ENCODE measurements around the gene NRG3.

NRG3 gene

GRCh38 chr10:82394122-82394521 is 519.1 kb downstream of the NRG3 start:
- Histone ChIP-seq H3K4me3 (ENCODE audit: low read length) (no peak overlapping the region), H3K9me3 (ENCODE audit: control insufficient read depth, low read length) (no peaks in the 10 kb centered on the region), H3K36me3 (ENCODE audit: control insufficient read depth, insufficient read depth, low read length, severe bottlenecking) (no peaks in the 10 kb centered on the region), H3K27me3 (replicated peaks; ENCODE audit: control insufficient read depth, insufficient read depth, low read length) (no peaks in the 10 kb centered on the region), H3K9ac (ENCODE audit: low read length) (no peak overlapping the region), H3K4me1 (ENCODE audit: control insufficient read depth, insufficient read depth, low read length) (no peaks in the 10 kb centered on the region)
- DNase-seq (ENCODE audit: low read depth), result no peak

GRCh38 chr10:82394987-82395386 is 520.0 kb downstream of the NRG3 start:
- Histone ChIP-seq H3K9me3 (ENCODE audit: control insufficient read depth, low read length) (no peaks in the 10 kb centered on the region), H3K36me3 (ENCODE audit: control insufficient read depth, insufficient read depth, low read length, severe bottlenecking) (no peaks in the 10 kb centered on the region)
- DNase-seq (ENCODE audit: low read depth), result no peak

GRCh38 chr10:82396886-82397285 is 521.9 kb downstream of the NRG3 start:
- H3K36me3 ChIP-seq (ENCODE audit: control insufficient read depth, insufficient read depth, low read length, severe bottlenecking), result no peaks in the 10 kb centered on the region
- DNase-seq (ENCODE audit: low read depth), result no peak
- no peak overlapping the region for H3K4me3 ChIP-seq (ENCODE audit: low read length)
- H3K9ac ChIP-seq (ENCODE audit: low read length), result no peak overlapping the region
- no peaks in the 10 kb centered on the region for H3K9me3 ChIP-seq (ENCODE audit: control insufficient read depth, low read length)
- H3K27me3 ChIP-seq (replicated peaks; ENCODE audit: control insufficient read depth, insufficient read depth, low read length), result no peaks in the 10 kb centered on the region
- no peaks in the 10 kb centered on the region for H3K4me1 ChIP-seq (ENCODE audit: control insufficient read depth, insufficient read depth, low read length)

More at GRCh38 chr10:82394987-82395386, 520.0 kb downstream of the NRG3 start:
- Histone ChIP-seq H3K27me3 (replicated peaks; ENCODE audit: control insufficient read depth, insufficient read depth, low read length) (no peaks in the 10 kb centered on the region), H3K4me1 (ENCODE audit: control insufficient read depth, insufficient read depth, low read length) (no peaks in the 10 kb centered on the region), H3K4me3 (ENCODE audit: low read length) (no peak overlapping the region), H3K9ac (ENCODE audit: low read length) (no peak overlapping the region)

GRCh38 chr10:82397854-82398253 is 522.9 kb downstream of the NRG3 start:
- no peaks in the 10 kb centered on the region for H3K9me3 ChIP-seq (ENCODE audit: control insufficient read depth, low read length)
- no peak overlapping the region for H3K9ac ChIP-seq (ENCODE audit: low read length)
- H3K36me3 ChIP-seq (ENCODE audit: control insufficient read depth, insufficient read depth, low read length, severe bottlenecking), result no peaks in the 10 kb centered on the region
- no peaks in the 10 kb centered on the region for H3K4me1 ChIP-seq (ENCODE audit: control insufficient read depth, insufficient read depth, low read length)
- no peak for DNase-seq (ENCODE audit: low read depth)
- H3K27me3 ChIP-seq (replicated peaks; ENCODE audit: control insufficient read depth, insufficient read depth, low read length), result no peaks in the 10 kb centered on the region
- H3K4me3 ChIP-seq (ENCODE audit: low read length), result no peak overlapping the region

GRCh38 chr10:82399850-82400249 is 524.9 kb downstream of the NRG3 start:
- no peaks in the 10 kb centered on the region for H3K36me3 ChIP-seq (ENCODE audit: control insufficient read depth, insufficient read depth, low read length, severe bottlenecking)
- H3K4me1 ChIP-seq (ENCODE audit: control insufficient read depth, insufficient read depth, low read length), result no peaks in the 10 kb centered on the region
- no peaks in the 10 kb centered on the region for H3K27me3 ChIP-seq (replicated peaks; ENCODE audit: control insufficient read depth, insufficient read depth, low read length)
- H3K9me3 ChIP-seq (ENCODE audit: control insufficient read depth, low read length), result no peaks in the 10 kb centered on the region
- no peak for DNase-seq (ENCODE audit: low read depth)
- no peak overlapping the region for H3K4me3 ChIP-seq (ENCODE audit: low read length)
- H3K9ac ChIP-seq (ENCODE audit: low read length), result no peak overlapping the region

- no peak overlapping the region for H3K4me3 ChIP-seq (ENCODE audit: low read length)
- H3K4me1 ChIP-seq (ENCODE audit: control insufficient read depth, insufficient read depth, low read length), result no peaks in the 10 kb centered on the region
- DNase-seq (ENCODE audit: low read depth), result no peak
These were observed 525.8 kb downstream of the NRG3 start for GRCh38 chr10:82400841-82401240.

GRCh38 chr10:82402906-82403401 is 528.0 kb downstream of the NRG3 start:
- no peaks in the 10 kb centered on the region for H3K9me3 ChIP-seq (ENCODE audit: control insufficient read depth, low read length)
- no peak for DNase-seq (ENCODE audit: low read depth)
- H3K4me1 ChIP-seq (ENCODE audit: control insufficient read depth, insufficient read depth, low read length), result no peaks in the 10 kb centered on the region
- no peaks in the 10 kb centered on the region for H3K27me3 ChIP-seq (replicated peaks; ENCODE audit: control insufficient read depth, insufficient read depth, low read length)
- no peaks in the 10 kb centered on the region for H3K36me3 ChIP-seq (ENCODE audit: control insufficient read depth, insufficient read depth, low read length, severe bottlenecking)
- H3K4me3 ChIP-seq (ENCODE audit: low read length), result no peak overlapping the region
- no peak overlapping the region for H3K9ac ChIP-seq (ENCODE audit: low read length)

More at GRCh38 chr10:82400841-82401240, 525.8 kb downstream of the NRG3 start:
- no peak overlapping the region for H3K9ac ChIP-seq (ENCODE audit: low read length)
- no peaks in the 10 kb centered on the region for H3K9me3 ChIP-seq (ENCODE audit: control insufficient read depth, low read length)
- no peaks in the 10 kb centered on the region for H3K27me3 ChIP-seq (replicated peaks; ENCODE audit: control insufficient read depth, insufficient read depth, low read length)
- H3K36me3 ChIP-seq (ENCODE audit: control insufficient read depth, insufficient read depth, low read length, severe bottlenecking), result no peaks in the 10 kb centered on the region

GRCh38 chr10:82409671-82410070 is 534.7 kb downstream of the NRG3 start:
- no peaks in the 10 kb centered on the region for H3K27me3 ChIP-seq (replicated peaks; ENCODE audit: control insufficient read depth, insufficient read depth, low read length)
- DNase-seq (ENCODE audit: low read depth), result no peak
- H3K4me1 ChIP-seq (ENCODE audit: control insufficient read depth, insufficient read depth, low read length), result no peaks in the 10 kb centered on the region
- H3K36me3 ChIP-seq (ENCODE audit: control insufficient read depth, insufficient read depth, low read length, severe bottlenecking), result no peaks in the 10 kb centered on the region
- H3K4me3 ChIP-seq (ENCODE audit: low read length), result no peak overlapping the region
- no peak overlapping the region for H3K9ac ChIP-seq (ENCODE audit: low read length)
- H3K9me3 ChIP-seq (ENCODE audit: control insufficient read depth, low read length), result no peaks in the 10 kb centered on the region

GRCh38 chr10:82411416-82411815 is 536.4 kb downstream of the NRG3 start:
- DNase-seq (ENCODE audit: low read depth), result no peak
- Histone ChIP-seq H3K9ac (ENCODE audit: low read length) (no peak overlapping the region), H3K27me3 (replicated peaks; ENCODE audit: control insufficient read depth, insufficient read depth, low read length) (no peaks in the 10 kb centered on the region), H3K36me3 (ENCODE audit: control insufficient read depth, insufficient read depth, low read length, severe bottlenecking) (no peaks in the 10 kb centered on the region), H3K9me3 (ENCODE audit: control insufficient read depth, low read length) (no peaks in the 10 kb centered on the region), H3K4me1 (ENCODE audit: control insufficient read depth, insufficient read depth, low read length) (no peaks in the 10 kb centered on the region), H3K4me3 (ENCODE audit: low read length) (no peak overlapping the region)

- H3K4me3 ChIP-seq (ENCODE audit: low read length), result no peak overlapping the region
- no peaks in the 10 kb centered on the region for H3K27me3 ChIP-seq (replicated peaks; ENCODE audit: control insufficient read depth, insufficient read depth, low read length)
- no peak overlapping the region for H3K9ac ChIP-seq (ENCODE audit: low read length)
- H3K36me3 ChIP-seq (ENCODE audit: control insufficient read depth, insufficient read depth, low read length, severe bottlenecking), result no peaks in the 10 kb centered on the region
- no peaks in the 10 kb centered on the region for H3K9me3 ChIP-seq (ENCODE audit: control insufficient read depth, low read length)
- H3K4me1 ChIP-seq (ENCODE audit: control insufficient read depth, insufficient read depth, low read length), result no peaks in the 10 kb centered on the region
- no peak for DNase-seq (ENCODE audit: low read depth)
These were observed 545.0 kb downstream of the NRG3 start for GRCh38 chr10:82420001-82420400.

GRCh38 chr10:82429302-82429701 is 554.3 kb downstream of the NRG3 start:
- no peak for DNase-seq (ENCODE audit: low read depth)
- no peak overlapping the region for H3K9ac ChIP-seq (ENCODE audit: low read length)
- no peaks in the 10 kb centered on the region for H3K36me3 ChIP-seq (ENCODE audit: control insufficient read depth, insufficient read depth, low read length, severe bottlenecking)
- H3K9me3 ChIP-seq (ENCODE audit: control insufficient read depth, low read length), result peaks cover 40% of the 10 kb centered on the region
- no peaks in the 10 kb centered on the region for H3K27me3 ChIP-seq (replicated peaks; ENCODE audit: control insufficient read depth, insufficient read depth, low read length)
- no peaks in the 10 kb centered on the region for H3K4me1 ChIP-seq (ENCODE audit: control insufficient read depth, insufficient read depth, low read length)
- no peak overlapping the region for H3K4me3 ChIP-seq (ENCODE audit: low read length)

GRCh38 chr10:82438277-82438676 is 563.3 kb downstream of the NRG3 start:
- H3K4me1 ChIP-seq (ENCODE audit: control insufficient read depth, insufficient read depth, low read length), result no peaks in the 10 kb centered on the region
- H3K36me3 ChIP-seq (ENCODE audit: control insufficient read depth, insufficient read depth, low read length, severe bottlenecking), result no peaks in the 10 kb centered on the region
- H3K4me3 ChIP-seq (ENCODE audit: low read length), result no peak overlapping the region
- H3K9me3 ChIP-seq (ENCODE audit: control insufficient read depth, low read length), result peaks cover 10% of the 10 kb centered on the region
- no peaks in the 10 kb centered on the region for H3K27me3 ChIP-seq (replicated peaks; ENCODE audit: control insufficient read depth, insufficient read depth, low read length)
- no peak for DNase-seq (ENCODE audit: low read depth)
- H3K9ac ChIP-seq (ENCODE audit: low read length), result no peak overlapping the region
